Tibial nerve (tissue), 3 donors: ENCODE results near the gene GLS.

ENCODE experiments used
- POLR2A ChIP-seq, 2 donors: fragments of 450-650 bp; IDR thresholded peaks; one replicate each; pipeline ENCODE4 v1.6.1; 2017; ENCODE audit warnings: antibody characterized with exemption in 2 of 2, mild to moderate bottlenecking in 2 of 2, moderate library complexity in 2 of 2
- TF ChIP-seq, protein P1 (sequence below), 5 experiments: fragments of 200-600 bp in 3 of 5; fragments of 450-650 bp in 2 of 5; sonication (generic) in 3 of 5; IDR thresholded peaks; one replicate each; pipeline ENCODE4 v1.5.1; 2016 to 2019; ENCODE audit warnings: antibody characterized with exemption in 5 of 5, mild to moderate bottlenecking in 3 of 5, moderate library complexity in 2 of 5

DNA sequence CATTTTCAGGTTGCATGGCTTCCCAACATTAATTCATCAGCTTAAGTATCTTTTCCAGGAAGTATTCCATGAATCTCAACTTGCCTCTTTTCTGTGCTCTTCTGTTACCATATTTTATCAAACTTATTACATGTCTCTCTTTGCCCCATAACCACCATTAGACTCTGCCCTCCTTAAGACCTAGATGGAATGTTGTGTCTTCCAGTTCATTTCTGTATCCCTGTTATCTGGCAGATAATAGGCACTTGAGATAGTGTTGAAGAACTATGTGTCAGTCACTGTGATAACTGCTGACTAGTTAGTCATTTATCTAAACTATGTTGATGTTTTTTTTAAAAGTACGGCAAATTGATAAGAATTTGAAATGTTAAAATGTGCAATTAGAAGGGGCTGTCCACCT lies 41.8 kb downstream of the GLS start:
- TF ChIP-seq POLR2A (IDR thresholded peaks at IDR 0.05): no peak
- TF ChIP-seq, protein P1, sequence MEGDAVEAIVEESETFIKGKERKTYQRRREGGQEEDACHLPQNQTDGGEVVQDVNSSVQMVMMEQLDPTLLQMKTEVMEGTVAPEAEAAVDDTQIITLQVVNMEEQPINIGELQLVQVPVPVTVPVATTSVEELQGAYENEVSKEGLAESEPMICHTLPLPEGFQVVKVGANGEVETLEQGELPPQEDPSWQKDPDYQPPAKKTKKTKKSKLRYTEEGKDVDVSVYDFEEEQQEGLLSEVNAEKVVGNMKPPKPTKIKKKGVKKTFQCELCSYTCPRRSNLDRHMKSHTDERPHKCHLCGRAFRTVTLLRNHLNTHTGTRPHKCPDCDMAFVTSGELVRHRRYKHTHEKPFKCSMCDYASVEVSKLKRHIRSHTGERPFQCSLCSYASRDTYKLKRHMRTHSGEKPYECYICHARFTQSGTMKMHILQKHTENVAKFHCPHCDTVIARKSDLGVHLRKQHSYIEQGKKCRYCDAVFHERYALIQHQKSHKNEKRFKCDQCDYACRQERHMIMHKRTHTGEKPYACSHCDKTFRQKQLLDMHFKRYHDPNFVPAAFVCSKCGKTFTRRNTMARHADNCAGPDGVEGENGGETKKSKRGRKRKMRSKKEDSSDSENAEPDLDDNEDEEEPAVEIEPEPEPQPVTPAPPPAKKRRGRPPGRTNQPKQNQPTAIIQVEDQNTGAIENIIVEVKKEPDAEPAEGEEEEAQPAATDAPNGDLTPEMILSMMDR (IDR thresholded peaks at IDR 0.05): no peak
